Loucy (cell line): ENCODE data around the gene KIF18B.

ENCODE experiments used
- EZH2phosphoT487 ChIP-seq: fragments of 200-600 bp; IDR thresholded peaks from 2 replicates; pipeline ENCODE4 v1.6.1; 2018; ENCODE audit warnings: antibody characterized with exemption, mild to moderate bottlenecking, moderate library complexity, borderline replicate concordance
- TF ChIP-seq, protein P1 (sequence below): fragments of 200-600 bp; sonication (generic); conservative IDR thresholded peaks from 2 replicates; pipeline ENCODE4 v1.5.1; 2014; ENCODE audit warnings: mild to moderate bottlenecking, antibody characterized with exemption, low read length

DNA sequence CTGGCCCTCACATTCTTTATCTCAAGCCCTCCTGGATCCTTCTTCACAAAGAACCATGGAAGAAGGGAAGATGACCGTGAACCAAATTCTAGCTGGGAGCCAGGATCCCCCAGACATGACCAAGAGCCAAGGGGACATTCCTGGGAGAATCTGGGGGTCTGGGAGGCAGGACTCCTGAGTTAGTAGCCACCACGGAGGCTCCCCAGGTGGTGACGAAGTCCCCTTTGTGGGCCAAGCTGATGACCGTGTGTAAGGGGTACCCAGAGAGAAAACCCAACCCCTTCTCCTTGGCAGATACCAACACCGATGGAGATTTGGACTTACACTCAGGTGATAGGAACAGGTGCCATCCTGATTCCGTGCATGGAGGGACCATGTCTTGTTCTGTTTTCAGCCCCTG, 25.4 kb downstream of the KIF18B start:
- TF ChIP-seq, protein P1, sequence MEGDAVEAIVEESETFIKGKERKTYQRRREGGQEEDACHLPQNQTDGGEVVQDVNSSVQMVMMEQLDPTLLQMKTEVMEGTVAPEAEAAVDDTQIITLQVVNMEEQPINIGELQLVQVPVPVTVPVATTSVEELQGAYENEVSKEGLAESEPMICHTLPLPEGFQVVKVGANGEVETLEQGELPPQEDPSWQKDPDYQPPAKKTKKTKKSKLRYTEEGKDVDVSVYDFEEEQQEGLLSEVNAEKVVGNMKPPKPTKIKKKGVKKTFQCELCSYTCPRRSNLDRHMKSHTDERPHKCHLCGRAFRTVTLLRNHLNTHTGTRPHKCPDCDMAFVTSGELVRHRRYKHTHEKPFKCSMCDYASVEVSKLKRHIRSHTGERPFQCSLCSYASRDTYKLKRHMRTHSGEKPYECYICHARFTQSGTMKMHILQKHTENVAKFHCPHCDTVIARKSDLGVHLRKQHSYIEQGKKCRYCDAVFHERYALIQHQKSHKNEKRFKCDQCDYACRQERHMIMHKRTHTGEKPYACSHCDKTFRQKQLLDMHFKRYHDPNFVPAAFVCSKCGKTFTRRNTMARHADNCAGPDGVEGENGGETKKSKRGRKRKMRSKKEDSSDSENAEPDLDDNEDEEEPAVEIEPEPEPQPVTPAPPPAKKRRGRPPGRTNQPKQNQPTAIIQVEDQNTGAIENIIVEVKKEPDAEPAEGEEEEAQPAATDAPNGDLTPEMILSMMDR: no peak
- TF ChIP-seq EZH2phosphoT487: no peak
